SJSA1 (cell line): ENCODE data around the gene AGR2. TPM values are rescaled to one million over a fixed set of nuclear protein-coding genes. Genes with fewer than 3 reads are reported as not detected.

Experiments used
- DNase-seq, 2 experiments: peaks; one replicate each; pipeline ENCODE4 v3.0.0-alpha.2; 2015 to 2020; ENCODE audit warnings: low spot score in 2 of 2, low read depth in 1 of 2
- H3K27ac ChIP-seq: fragments of 250-450 bp; sonication (Bioruptor Pico); 2 replicates; pipeline ENCODE4 v1.5.1; 2020; ENCODE audit warnings: mild to moderate bottlenecking, moderate library complexity
- H3K27me3 ChIP-seq: fragments of 250-450 bp; sonication (Bioruptor Pico); replicated peaks from 2 replicates; pipeline ENCODE4 v1.5.1; 2020; ENCODE audit warnings: mild to moderate bottlenecking, moderate library complexity
- H3K36me3 ChIP-seq: fragments of 250-450 bp; sonication (Bioruptor Pico); 2 replicates; pipeline ENCODE4 v1.5.1; 2020; ENCODE audit warnings: mild to moderate bottlenecking
- H3K4me1 ChIP-seq: fragments of 250-450 bp; sonication (Bioruptor Pico); replicated peaks from 2 replicates; pipeline ENCODE4 v1.6.1; 2021; ENCODE audit warnings: mild to moderate bottlenecking
- H3K4me3 ChIP-seq: fragments of 250-450 bp; sonication (Bioruptor Pico); 2 replicates; pipeline ENCODE4 v1.5.1; 2020; ENCODE audit warnings: mild to moderate bottlenecking
- H3K9me3 ChIP-seq: fragments of 250-450 bp; sonication (Bioruptor Pico); replicated peaks from 2 replicates; pipeline ENCODE4 v1.5.1; 2020; ENCODE audit warnings: mild to moderate bottlenecking
- total RNA-seq: library from RNA; depleted of rRNA; stranded (reverse); fragments of >200 nt; shearing (Covaris generic); gene quantifications from 2 replicates; pipeline ENCODE4 v1.2.3, GENCODE V29; 2014

Gene AGR2
- total RNA-seq, 1 experiment from 2014 or later: not detected

DNA sequence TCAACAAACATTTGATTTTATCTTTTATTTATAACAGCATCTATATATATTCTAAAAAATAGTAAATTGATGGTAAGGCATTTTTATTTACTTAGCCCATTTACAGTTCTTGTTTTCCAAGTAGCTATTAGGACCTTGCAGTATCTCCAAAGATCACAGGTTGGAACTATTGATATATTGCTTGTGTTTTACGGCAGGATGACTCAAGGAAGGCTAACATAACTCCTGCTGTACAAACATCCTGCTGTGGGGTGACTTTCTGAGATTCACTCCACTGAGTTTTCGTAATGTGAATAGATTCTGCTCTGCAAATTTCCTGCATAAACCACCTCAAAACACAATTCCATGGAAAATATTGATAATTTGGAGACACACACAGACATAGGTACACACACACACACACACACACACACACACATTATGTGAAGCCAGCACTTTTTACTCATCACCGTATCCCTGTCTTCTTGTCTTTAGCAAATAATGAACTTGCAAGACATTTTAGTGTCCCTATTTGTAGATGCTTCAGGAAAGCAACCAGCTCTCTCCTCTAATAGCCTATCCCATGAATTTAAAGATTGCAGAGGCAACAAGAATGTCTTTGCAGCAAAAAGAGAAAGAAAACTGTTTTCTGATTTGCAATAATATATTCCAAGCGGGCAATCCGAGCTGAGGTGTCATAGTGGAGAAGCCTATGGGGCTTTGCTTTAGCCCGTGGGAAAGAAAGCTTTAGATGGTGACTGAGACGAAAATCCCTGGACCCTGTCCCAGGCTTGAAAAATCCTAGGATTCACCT is 722 bp downstream of the AGR2 start:
- Histone ChIP-seq H3K4me1 (no peaks in the 10 kb centered on the region), H3K9me3 (no peaks in the 10 kb centered on the region), H3K36me3 (no peaks in the 10 kb centered on the region), H3K4me3 (no peak overlapping the region), H3K27me3 (no peaks in the 10 kb centered on the region), H3K27ac (no peak overlapping the region)
- DNase-seq: no peak

GRCh38 chr7:16803125-16803524 is 1.7 kb downstream of the AGR2 start:
- Histone ChIP-seq H3K4me1 (no peaks in the 10 kb centered on the region), H3K27me3 (no peaks in the 10 kb centered on the region), H3K27ac (no peak overlapping the region), H3K9me3 (no peaks in the 10 kb centered on the region), H3K36me3 (no peaks in the 10 kb centered on the region), H3K4me3 (no peak overlapping the region)
- DNase-seq: no peak

DNA sequence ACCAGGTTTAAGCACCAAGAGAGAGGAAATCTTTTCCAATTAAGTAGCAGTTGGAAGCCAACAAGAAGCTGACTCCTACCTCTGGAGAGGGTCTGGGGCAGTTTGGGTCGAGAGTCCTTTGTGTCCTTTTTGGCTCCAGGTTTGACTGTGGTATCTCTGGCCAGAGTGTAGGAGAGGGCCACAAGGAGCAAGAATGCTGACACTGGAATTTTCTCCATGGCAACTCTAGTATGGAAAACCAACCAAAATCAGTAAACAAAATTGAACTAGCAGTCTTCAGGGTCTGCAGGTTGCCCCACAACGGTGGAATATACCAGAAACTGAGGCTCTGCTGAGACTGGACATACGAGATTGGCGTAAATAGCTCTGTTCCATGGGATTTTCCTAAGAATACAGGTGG is 3.2 kb downstream of the AGR2 start:
- DNase-seq: no peak
- no peaks in the 10 kb centered on the region for H3K36me3 ChIP-seq
- no peaks in the 10 kb centered on the region for H3K9me3 ChIP-seq
- no peaks in the 10 kb centered on the region for H3K27me3 ChIP-seq
- H3K4me1 ChIP-seq: no peaks in the 10 kb centered on the region
- no peak overlapping the region for H3K4me3 ChIP-seq
- H3K27ac ChIP-seq: no peak overlapping the region

DNA sequence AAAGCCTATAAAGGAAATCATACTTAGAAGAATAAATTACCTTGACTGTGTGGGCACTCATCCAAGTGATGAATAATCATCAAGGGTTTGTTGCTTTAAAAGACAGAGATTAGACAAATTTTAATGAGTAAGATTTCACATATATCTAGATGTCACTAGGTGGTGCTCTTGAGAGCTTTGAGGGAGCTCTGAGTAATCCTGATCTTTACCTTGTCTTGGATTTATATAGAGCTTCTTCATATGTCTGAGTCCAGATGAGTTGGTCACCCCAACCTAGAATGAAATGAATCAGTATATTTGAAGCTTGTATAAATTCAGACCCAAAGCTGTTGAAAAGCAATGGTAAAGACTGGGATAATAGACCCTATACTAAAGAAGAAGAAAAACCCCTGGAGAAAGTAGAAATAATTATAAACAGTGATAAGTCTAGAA is 3.7 kb downstream of the AGR2 start:
- Histone ChIP-seq H3K9me3 (no peaks in the 10 kb centered on the region), H3K4me1 (no peaks in the 10 kb centered on the region), H3K4me3 (no peak overlapping the region), H3K27me3 (no peaks in the 10 kb centered on the region), H3K27ac (no peak overlapping the region), H3K36me3 (no peaks in the 10 kb centered on the region)
- peak in 1 of 2 experiments; percentile 53 for DNase-seq

DNA sequence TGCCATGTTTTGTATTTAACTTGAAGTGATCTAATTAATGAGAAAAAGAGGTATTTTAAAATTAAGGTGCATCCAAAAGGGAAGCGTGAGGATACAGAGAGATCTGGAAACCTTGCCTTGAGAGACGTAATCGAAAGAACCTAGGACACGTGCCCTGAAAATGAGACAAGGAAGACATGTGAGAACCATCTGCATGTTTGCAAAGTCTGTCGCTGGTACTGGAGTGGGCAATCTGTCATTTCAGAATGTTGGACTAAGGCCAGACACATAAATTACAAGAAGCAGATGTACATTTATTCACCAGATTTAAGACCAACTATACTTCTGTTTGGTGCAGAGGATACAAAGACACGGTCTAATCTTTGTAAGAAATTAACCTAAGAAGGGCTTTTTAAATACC is 9.2 kb downstream of the AGR2 start:
- H3K27me3 ChIP-seq: no peaks in the 10 kb centered on the region
- no peaks in the 10 kb centered on the region for H3K36me3 ChIP-seq
- DNase-seq: no peak
- H3K9me3 ChIP-seq: no peaks in the 10 kb centered on the region
- no peak overlapping the region for H3K27ac ChIP-seq
- no peaks in the 10 kb centered on the region for H3K4me1 ChIP-seq
- H3K4me3 ChIP-seq: no peak overlapping the region

GRCh38 chr7:16794986-16795385 is 9.8 kb downstream of the AGR2 start:
- H3K27me3 ChIP-seq: no peaks in the 10 kb centered on the region
- H3K36me3 ChIP-seq: no peaks in the 10 kb centered on the region
- DNase-seq: no peak
- no peaks in the 10 kb centered on the region for H3K9me3 ChIP-seq
- no peaks in the 10 kb centered on the region for H3K4me1 ChIP-seq
- no peak overlapping the region for H3K4me3 ChIP-seq
- H3K27ac ChIP-seq: no peak overlapping the region

DNA sequence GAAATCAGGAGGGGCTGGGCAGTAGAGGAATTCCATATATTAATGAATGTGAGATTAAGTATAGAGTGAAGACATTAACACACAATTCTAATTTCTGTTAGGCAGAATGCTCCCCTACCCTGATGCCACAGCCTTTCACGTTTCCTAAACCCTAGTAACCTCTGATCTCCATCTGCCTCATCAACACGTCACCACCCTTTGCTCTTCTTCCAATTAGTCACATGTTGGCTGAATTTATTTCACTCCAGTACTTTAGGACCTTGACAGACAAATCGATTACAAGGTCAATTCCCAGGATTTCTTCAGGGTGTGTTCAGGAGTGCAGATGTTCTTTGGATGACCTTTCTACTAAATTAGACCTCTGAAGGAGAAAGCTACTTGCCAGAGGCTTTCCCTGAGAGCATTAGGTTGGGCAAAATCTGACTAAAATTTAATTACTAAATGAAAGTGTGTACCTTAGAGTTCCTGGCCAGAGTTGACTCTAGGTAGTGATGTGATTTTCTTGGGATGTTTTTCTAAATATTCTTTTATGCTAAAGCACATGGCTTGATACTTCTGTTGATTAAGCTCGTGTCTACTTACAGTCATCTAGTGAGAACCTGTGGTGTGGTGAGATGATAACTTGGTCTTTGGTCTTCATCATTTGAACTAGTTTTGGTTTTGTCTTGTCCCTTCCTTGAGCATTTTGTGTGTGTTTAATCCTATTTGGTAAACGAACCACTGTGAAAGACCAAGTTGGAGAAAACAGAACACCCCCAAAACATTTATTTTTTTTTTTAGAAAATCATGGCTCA is 12.7 kb downstream of the AGR2 start:
- Histone ChIP-seq H3K4me3 (no peak overlapping the region), H3K27me3 (no peaks in the 10 kb centered on the region), H3K4me1 (no peaks in the 10 kb centered on the region), H3K9me3 (no peaks in the 10 kb centered on the region), H3K27ac (no peak overlapping the region), H3K36me3 (no peaks in the 10 kb centered on the region)
- DNase-seq: no peak

DNA sequence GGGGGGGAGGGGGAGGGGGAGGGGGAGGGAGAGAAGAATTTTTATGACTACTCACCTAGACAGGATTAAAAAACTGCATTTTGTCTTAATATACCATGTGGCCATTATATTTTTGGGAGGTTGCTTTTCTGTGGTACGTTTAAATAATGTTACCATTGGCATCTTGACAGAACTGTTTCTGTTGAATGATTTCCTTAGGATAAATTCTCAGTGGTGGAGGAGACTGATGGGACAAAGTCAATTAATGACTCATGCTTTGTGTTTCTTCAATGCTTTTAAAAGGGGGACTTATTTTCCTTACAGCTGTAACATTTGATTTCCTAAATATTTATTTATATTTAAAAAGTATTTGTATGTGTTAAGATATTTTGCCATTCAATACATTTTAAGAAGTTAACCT is 13.7 kb downstream of the AGR2 start:
- Histone ChIP-seq H3K4me3 (no peak overlapping the region), H3K36me3 (no peaks in the 10 kb centered on the region), H3K27ac (no peak overlapping the region), H3K9me3 (no peaks in the 10 kb centered on the region), H3K4me1 (no peaks in the 10 kb centered on the region), H3K27me3 (no peaks in the 10 kb centered on the region)
- no peak for DNase-seq

DNA sequence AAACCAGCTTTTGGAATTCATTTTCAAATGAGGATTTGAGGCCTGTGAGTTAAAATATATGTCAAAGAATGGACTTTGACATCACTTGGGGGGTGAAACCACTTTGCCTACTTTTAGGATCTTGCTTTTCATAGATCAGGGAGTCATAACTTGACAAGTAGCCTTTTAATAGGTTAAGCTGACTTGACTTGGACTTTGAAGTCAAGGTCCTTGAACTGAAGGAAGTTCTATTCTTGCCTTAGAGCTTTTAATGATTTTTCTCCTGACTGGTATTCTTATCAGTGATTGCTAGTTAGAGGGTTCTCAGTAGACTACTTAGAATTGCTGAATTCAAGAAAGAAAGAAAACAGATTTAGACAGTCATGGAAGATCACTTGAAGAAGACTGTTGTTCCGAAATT is 17.7 kb downstream of the AGR2 start:
- Histone ChIP-seq H3K27ac (no peak overlapping the region), H3K9me3 (no peaks in the 10 kb centered on the region), H3K4me1 (no peaks in the 10 kb centered on the region), H3K4me3 (no peak overlapping the region), H3K36me3 (peaks cover 8% of the 10 kb centered on the region), H3K27me3 (no peaks in the 10 kb centered on the region)
- no peak for DNase-seq

GRCh38 chr7:16786257-16786656 is 18.5 kb downstream of the AGR2 start:
- no peak for DNase-seq
- Histone ChIP-seq H3K4me1 (no peaks in the 10 kb centered on the region), H3K9me3 (no peaks in the 10 kb centered on the region), H3K4me3 (no peak overlapping the region), H3K27ac (no peak overlapping the region), H3K27me3 (no peaks in the 10 kb centered on the region), H3K36me3 (peaks cover 8% of the 10 kb centered on the region)

DNA sequence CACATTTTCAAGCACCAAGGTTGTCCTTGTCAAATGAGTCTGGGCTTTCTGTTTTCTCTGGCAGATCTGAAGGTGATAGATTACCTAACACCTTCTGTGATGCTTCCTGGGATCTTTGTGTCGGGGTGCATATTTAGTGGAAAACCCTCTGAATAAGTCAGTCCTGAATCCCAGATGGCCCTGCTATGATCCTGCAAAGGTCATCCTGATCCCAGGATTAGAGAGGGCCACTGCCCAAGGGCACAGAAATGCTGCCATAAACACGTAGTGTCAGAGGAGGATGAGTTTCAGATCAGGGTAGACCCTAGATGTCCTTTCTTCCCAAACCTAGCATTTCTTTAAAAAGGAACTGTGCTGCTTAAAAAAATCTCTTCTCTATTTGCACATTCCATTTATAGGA is 19.0 kb downstream of the AGR2 start:
- Histone ChIP-seq H3K36me3 (peaks cover 8% of the 10 kb centered on the region), H3K27ac (no peak overlapping the region), H3K4me3 (no peak overlapping the region), H3K4me1 (no peaks in the 10 kb centered on the region), H3K27me3 (no peaks in the 10 kb centered on the region), H3K9me3 (no peaks in the 10 kb centered on the region)
- no peak for DNase-seq

- Histone ChIP-seq H3K27ac (no peak overlapping the region), H3K27me3 (no peaks in the 10 kb centered on the region), H3K36me3 (peaks cover 8% of the 10 kb centered on the region), H3K9me3 (no peaks in the 10 kb centered on the region), H3K4me1 (no peaks in the 10 kb centered on the region), H3K4me3 (no peak overlapping the region)
- DNase-seq: no peak
Observed at GRCh38 chr7:16785321-16785720, 19.5 kb downstream of the AGR2 start.

GRCh38 chr7:16780596-16780995 is 24.2 kb downstream of the AGR2 start:
- Histone ChIP-seq H3K27ac (no peak overlapping the region), H3K36me3 (peaks cover 8% of the 10 kb centered on the region), H3K27me3 (no peaks in the 10 kb centered on the region), H3K4me1 (no peaks in the 10 kb centered on the region), H3K9me3 (no peaks in the 10 kb centered on the region), H3K4me3 (no peak overlapping the region)
- DNase-seq: no peak

- DNase-seq: no peak
- Histone ChIP-seq H3K27ac (no peak overlapping the region), H3K4me3 (no peak overlapping the region), H3K36me3 (peaks cover 8% of the 10 kb centered on the region), H3K4me1 (no peaks in the 10 kb centered on the region), H3K27me3 (no peaks in the 10 kb centered on the region), H3K9me3 (no peaks in the 10 kb centered on the region)
Observed at GRCh38 chr7:16779051-16779450, 25.7 kb downstream of the AGR2 start.
